HG02610 (cell line): ENCODE measurements around the gene FAM53C.

Source experiments
- ATAC-seq: cut with Tn5 transposase; IDR thresholded peaks from one replicate; pipeline ENCODE4 v1.9.1; 2021; ENCODE audit warnings: mild to moderate bottlenecking, moderate library complexity; ENCODE audit not compliant: unreplicated experiment

The FAM53C gene

GRCh38 chr5:138350563-138350890 lies 12.5 kb downstream of the FAM53C start:
- ATAC-seq: no peak

- ATAC-seq: no peak
These were observed 13.0 kb downstream of the FAM53C start for GRCh38 chr5:138351056-138351455.

- ATAC-seq: no peak
These were observed 13.5 kb downstream of the FAM53C start for GRCh38 chr5:138351517-138351916.

- peak; percentile 67 for ATAC-seq
These were observed 14.1 kb downstream of the FAM53C start, which contains the start of gene KDM3B for GRCh38 chr5:138352071-138352721. Gene KDM3B (plus strand): TSS chr5:138352685. CDS start chr5:138352796, 111 bp downstream.

- peak; percentile 31 for ATAC-seq
These were observed 14.9 kb downstream of the FAM53C start for GRCh38 chr5:138352722-138353559.

- ATAC-seq: no peak
These were observed 15.6 kb downstream of the FAM53C start for GRCh38 chr5:138353560-138354080.

GRCh38 chr5:138354387-138354786 lies 16.3 kb downstream of the FAM53C start:
- no peak for ATAC-seq

- ATAC-seq: peak; percentile 66
These were observed 16.9 kb downstream of the FAM53C start for GRCh38 chr5:138354926-138355378.

- no peak for ATAC-seq
These were observed 21.6 kb downstream of the FAM53C start for GRCh38 chr5:138359621-138360020.

- no peak for ATAC-seq
These were observed 22.9 kb downstream of the FAM53C start for GRCh38 chr5:138360941-138361452.

GRCh38 chr5:138364576-138364975 lies 26.5 kb downstream of the FAM53C start:
- ATAC-seq: no peak

- no peak for ATAC-seq
These were observed 28.7 kb downstream of the FAM53C start for GRCh38 chr5:138366632-138367382.

- ATAC-seq: no peak
These were observed 31.2 kb downstream of the FAM53C start for GRCh38 chr5:138369261-138369660.

GRCh38 chr5:138369706-138370105 lies 31.6 kb downstream of the FAM53C start:
- no peak for ATAC-seq

- ATAC-seq: no peak
These were observed 32.5 kb downstream of the FAM53C start for GRCh38 chr5:138370537-138370936.

GRCh38 chr5:138371454-138371853 lies 33.4 kb downstream of the FAM53C start:
- ATAC-seq: no peak

GRCh38 chr5:138372225-138372624 lies 34.2 kb downstream of the FAM53C start:
- ATAC-seq: peak; percentile 92

- no peak for ATAC-seq
These were observed 34.6 kb downstream of the FAM53C start for GRCh38 chr5:138372653-138373052.

- no peak for ATAC-seq
These were observed 44.3 kb downstream of the FAM53C start for GRCh38 chr5:138382347-138382746.

GRCh38 chr5:138385660-138386059 lies 47.6 kb downstream of the FAM53C start:
- no peak for ATAC-seq

- ATAC-seq: no peak
These were observed 48.2 kb downstream of the FAM53C start for GRCh38 chr5:138386290-138386689.
